IMR-90 (cell line): ENCODE data around the gene DTX1.

Experiments used
- CEBPB ChIP-seq: IDR thresholded peaks from 2 replicates; pipeline ENCODE4 v1.6.1; 2012; ENCODE audit warnings: low read depth, low read length, improper control_type of control experiment
- CHD1 ChIP-seq: IDR thresholded peaks from 2 replicates; pipeline ENCODE4 v1.6.1; 2012; ENCODE audit warnings: low read depth, low read length, improper control_type of control experiment
- CTCF ChIP-seq: conservative IDR thresholded peaks from 2 replicates; pipeline ENCODE4 v1.5.1; 2012; ENCODE audit warnings: mild to moderate bottlenecking, low read depth, low read length, improper control_type of control experiment
- MAFK ChIP-seq: IDR thresholded peaks from 2 replicates; pipeline ENCODE4 v1.6.1; 2012; ENCODE audit warnings: low read depth, low read length, improper control_type of control experiment
- MXI1 ChIP-seq: IDR thresholded peaks from 2 replicates; pipeline ENCODE4 v1.6.1; 2012; ENCODE audit warnings: low read depth, mild to moderate bottlenecking, low read length, moderate library complexity, borderline replicate concordance
- POLR2A ChIP-seq: IDR thresholded peaks from 2 replicates; pipeline ENCODE4 v1.6.1; 2012; ENCODE audit warnings: mild to moderate bottlenecking, low read depth, low read length
- RAD21 ChIP-seq: IDR thresholded peaks from 2 replicates; pipeline ENCODE4 v1.6.1; 2012; ENCODE audit warnings: low read length, improper control_type of control experiment
- RCOR1 ChIP-seq: IDR thresholded peaks from 2 replicates; pipeline ENCODE4 v1.6.1; 2012; ENCODE audit warnings: mild to moderate bottlenecking, low read length, improper control_type of control experiment; ENCODE audit not compliant: insufficient replicate concordance
- RFX5 ChIP-seq: IDR thresholded peaks from 2 replicates; pipeline ENCODE4 v1.8.0; 2012; ENCODE audit warnings: low read depth, mild to moderate bottlenecking, low read length, moderate library complexity
- USF2 ChIP-seq: fragments of 150-350 bp; IDR thresholded peaks from 2 replicates; pipeline ENCODE4 v1.6.1; 2017; ENCODE audit warnings: mild to moderate bottlenecking, antibody characterized with exemption, low read length, low read depth

- TF ChIP-seq CTCF (no peak), RAD21 (no peak), USF2 (no peak), POLR2A (no peak), MXI1 (no peak), MAFK (no peak), CEBPB (no peak), RCOR1 (no peak), RFX5 (no peak), CHD1 (no peak)
Observed at GRCh38 chr12:113088037-113088436, 31.5 kb downstream of the DTX1 start.
